Stimulated activated CD8-positive, alpha-beta memory T cell treated with anti-CD3 and anti-CD28 coated beads, Interleukin-4, amount 100 ng/mL, for 4 hours (primary cell): Measurements from ENCODE around the gene ZC3H8.
"Not testable (repeated sequence)": the region's sequence is repeated elsewhere in the genome, so short reads cannot be mapped to it uniquely, and the experiment has no call there.

Source experiments
- DNase-seq, 2 donors: peaks; one replicate each; pipeline ENCODE4 v3.0.0-alpha.2; 2020; ENCODE audit warnings: low read depth in 2 of 2, low spot score in 1 of 2

ZC3H8 gene

DNA sequence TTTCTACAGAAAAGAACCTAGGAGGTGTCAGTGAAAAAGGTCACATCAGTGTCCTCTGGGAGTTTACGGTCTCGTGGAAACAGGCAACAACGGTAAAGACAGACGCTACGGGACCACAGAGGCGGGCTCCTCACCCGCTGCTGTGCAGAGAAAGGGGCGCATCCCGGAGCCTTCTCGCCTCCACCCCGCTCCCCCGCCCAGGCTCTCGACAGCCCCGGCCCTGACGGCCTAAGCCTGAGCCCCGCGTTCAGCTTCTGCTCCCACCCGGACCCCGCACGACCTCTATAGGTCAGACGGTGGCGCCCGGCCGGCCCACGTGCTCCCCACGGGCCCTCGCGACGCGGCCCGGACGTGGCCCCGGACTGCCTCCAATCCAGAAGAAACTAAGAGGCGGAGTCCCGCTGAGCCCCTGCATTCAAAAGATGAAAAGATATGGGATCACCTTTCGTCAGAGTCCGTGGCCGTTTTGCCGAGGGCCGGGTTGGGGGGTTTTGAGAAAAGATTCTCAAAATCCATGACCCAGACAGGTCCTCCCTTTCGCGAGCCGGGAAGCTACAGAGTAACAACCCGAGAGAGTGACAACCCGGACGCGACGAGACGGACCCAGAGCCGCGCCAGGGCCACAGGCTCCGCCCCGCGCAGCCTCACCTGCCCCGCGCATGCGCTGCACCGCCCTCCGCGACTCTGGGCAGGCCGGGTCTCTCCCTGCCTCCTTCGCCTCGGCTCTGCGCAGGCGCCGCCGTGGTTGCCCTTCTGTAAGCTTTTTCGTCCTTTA lies at the start of gene ZC3H8:
ZC3H8 (minus strand) TSS at position 577 of the 775 bp plus-strand sequence; CDS start at position 516, 61 bp downstream.
- peak; percentile 90 for DNase-seq

DNA sequence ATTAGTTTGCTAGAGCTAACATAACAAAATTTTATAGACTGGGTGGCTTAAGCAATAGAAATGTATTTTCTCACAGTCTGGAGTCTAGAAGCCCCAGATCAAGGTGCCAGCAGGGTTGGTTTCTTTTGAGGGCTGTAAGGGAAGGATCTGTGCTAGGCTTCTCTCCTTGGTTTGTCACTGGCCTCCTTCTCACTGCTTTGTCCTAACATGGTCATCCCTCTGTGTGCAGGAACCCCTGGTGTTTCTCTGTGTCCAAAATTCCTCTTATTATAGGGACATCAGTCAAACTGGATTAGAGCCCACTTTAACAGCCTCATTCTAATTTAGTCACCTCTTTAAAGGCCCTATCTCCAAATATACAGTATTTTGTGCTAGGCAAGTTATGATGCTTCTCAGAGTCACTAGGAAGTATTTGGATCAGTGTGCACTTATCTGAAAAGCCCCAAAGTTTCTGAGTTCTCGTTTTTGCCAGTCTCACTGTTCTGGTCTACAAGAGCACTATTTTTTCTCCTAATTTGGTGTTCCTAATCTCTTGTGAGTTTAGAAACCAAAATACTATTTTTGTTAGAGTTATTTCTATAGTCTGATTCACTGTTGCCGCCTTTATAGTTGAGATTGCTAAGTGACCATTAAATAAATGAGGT lies 49.6 kb upstream of the ZC3H8 start:
- DNase-seq, result no peak

DNA sequence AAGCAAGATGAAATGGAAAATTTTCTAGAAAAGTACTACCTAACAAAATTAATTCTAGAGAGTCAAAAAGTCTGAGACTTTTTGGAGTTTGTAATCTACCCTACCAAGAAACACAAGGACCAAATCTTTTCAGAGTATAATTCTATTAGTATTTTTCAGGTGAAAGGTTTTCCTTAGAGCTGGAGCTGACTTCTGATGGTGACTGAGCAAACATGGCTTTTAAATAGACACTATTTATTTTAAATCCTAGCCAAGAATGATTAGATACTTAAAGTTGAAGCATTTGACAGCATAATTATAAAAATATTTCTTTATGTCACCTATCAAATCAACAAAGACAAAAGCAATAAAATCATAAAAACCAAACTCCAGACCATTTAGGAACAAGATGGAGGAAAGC lies 47.1 kb upstream of the ZC3H8 start:
- no peak for DNase-seq

DNA sequence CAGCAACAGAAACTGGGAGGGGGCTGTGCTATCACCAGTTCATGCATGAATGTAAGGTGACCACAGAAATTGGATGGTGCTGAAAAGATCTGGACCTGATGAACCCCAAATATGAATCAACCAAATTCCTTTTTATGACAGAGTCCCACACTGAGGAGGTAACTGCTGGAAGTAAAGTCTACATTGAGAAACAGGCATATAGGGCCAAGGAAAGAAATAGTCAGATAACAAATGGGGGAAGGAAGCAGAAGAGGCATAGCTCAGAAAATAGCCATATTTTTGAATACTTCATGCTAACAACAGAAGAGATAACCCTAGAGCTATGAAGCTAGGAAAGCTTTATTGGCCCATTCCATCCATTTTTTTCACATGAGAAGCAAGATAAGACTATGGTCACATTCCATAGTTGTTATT lies 46.3 kb upstream of the ZC3H8 start:
- no peak for DNase-seq

DNA sequence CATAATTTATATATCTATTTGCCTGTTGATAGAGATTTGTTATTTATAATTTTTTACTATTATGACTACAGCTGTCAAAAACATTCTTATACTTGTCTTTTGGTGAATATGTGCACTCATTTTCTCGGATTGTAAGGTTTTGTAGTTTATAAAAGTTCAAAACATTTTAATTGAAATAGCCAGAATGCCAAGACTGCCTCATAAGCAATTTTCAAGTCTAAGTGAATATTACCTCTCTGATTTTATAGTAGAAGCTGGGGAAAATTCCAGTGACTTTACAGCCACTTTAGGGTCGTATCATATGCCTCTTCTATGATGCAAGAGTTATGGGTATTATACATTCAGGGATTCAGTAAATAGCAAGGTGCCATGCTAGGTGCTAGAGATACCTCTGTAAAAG lies 41.6 kb upstream of the ZC3H8 start:
- no peak for DNase-seq

DNA sequence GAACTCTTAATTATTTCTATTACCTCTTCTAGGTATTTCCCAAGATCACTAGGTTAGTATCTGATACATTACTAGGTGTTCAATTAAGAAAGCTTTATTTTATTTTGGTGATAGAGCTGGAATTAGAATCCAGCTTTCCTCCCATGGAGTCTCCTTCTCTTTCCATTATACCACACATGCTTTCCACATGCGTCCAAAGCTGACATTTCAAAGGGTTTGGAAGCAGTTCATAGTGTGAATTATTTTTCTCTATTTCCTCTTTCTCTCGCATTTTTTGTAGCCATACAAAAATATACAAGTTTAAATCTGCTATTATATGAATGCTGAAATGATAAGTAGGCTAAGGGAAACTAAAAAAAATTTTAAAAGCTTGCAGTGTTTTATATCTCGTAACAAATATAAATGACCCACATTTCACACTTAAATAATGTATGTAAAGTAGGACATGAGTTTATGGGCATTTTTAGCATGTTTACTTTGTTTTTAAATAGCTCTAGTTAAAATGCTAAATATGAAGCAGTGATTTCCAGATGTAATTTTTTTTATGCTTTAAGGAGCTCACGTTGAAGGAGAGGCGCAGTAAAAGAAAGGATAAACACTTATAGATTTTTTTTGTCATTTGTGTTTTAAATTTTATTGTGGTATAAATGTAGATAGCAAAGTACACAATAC lies 40.7 kb upstream of the ZC3H8 start:
- DNase-seq, result no peak

DNA sequence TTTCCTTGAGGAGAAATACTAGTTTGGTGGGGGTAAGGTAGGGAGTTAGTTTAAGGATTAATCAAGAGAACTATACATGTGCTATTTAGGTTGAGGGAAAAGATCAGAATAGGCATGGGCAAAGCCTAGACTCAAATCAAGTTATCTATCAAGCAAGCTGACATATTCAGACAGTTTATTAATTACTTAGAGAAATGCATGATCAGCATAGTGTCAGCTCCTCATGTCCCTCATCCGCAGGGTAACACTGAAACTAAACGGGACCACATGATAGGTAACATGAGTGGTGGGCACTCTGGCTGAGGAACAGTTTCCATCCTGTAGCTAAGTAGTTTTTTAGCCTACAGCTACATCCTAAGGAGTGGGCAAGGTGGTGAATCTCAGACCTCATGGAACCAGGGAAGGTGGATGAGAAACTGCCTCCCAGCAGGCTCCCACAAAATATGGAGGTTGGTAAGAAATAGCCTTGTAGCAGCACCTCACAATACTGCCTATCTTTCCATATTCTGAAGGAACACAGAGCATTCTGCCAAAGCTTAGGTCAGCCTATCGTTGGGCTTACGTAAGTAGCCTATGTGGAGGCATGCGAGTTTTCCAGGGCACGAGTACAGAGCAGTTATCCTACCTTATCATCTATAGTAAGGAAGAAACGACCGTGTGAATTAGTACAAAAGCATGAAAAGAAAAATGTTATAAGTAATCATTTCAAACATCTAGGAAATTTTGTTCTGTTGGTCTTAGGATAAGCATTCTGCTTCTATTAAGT lies 39.0 kb upstream of the ZC3H8 start:
- DNase-seq, result no peak

DNA sequence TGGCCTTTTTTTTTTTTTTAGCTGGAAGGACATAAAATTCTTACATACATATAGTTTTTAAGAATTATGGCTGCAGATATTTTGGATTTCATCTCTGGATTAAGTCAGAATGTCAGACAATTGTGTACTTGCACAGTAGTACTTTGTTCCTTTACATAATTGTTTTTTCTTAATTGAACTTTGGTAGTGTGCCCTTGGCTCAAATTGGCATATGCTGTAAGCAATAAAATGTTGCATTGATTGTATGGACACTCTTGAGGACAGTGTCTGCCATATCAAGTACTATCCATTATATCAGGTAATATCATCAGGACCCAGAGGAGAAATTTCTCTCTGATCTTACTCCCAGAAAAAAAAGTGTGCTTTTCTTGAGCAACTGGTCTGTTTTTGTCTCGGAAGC lies 35.8 kb upstream of the ZC3H8 start:
- DNase-seq, result no peak

DNA sequence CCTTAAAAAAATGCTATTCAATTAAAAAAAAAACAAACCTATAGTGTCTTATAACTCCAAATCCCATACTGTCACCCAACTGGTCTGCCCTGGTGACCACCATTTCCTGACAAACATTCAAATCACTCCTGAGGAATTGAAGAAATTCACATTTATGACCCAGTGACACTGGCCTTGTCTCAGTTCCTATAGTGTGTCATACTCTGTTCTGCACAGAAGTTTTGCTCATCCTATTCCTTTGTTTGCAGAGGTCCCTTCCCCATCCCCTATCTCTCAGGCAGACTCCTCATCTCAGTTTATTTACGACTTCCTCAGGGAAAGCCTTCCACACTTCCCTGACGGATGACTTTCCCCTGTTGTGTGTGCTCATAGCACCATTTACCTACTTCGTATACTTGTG lies 35.2 kb upstream of the ZC3H8 start:
- no peak for DNase-seq

DNA sequence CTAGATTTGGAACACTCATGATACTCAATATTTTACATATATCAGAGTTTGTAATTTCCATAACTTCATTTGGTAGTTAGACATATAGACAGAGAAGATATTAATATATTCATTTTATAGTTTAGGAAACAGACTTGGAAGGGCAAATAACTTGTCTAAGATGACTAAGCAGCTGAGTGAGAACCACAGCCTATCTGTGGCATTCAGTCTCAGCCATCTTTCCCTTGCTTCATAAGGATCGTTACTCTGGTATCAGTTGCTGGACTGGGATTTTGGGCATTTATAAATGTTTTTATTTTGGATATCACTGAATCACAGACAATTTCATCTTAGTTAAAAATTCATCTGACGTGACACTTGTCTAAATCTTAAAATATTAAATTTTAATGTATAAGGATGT lies 28.7 kb upstream of the ZC3H8 start:
- DNase-seq, result not testable (repeated sequence)

DNA sequence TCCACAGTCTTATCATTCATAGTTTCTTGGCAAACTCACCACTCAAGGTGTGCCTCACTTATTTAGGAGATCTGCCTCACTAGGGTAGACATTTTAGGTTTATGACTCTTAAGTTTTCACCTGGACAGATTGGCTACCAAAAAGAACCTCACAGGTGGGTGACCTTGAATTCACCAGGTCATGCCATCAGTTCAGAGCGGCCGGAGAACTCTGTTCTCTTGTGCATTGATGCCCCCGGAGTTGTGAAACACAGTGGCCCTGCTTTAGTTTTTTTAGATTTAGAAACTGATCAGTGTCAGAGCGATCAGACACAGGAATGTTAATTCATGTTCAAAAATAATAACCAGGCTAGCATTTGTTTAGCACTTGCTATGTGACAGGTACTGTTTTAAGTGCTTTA lies 27.2 kb upstream of the ZC3H8 start:
- not testable (repeated sequence) for DNase-seq

DNA sequence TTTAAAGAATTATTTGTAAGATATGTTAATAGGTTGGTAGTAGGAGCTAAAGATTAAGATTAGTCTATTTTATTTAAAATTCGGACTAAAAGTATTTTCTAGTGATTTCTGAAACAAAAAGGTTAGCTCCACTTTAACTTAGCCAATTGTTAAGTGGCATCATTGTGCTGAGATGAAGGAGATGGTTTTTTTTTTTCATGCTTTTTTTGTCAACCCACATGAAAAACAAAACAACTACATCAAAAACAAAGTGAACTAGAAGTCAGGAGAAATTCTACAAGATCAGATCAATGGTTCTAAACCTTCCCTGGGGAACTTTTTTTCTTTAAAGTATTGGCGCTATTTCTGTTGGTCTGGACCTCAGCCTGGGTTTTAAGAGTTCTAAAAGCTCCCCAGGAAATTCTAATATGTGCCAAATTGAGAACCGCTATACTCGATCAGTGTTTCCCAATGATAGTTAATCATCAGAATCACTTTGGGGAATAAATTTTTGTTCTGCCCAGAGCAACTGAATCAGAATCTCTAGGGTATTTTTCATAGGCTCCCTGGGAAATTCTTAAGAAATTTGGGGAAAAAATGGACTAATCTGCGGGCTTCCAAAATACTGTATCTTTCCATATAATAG lies 22.9 kb upstream of the ZC3H8 start:
- DNase-seq, result no peak

DNA sequence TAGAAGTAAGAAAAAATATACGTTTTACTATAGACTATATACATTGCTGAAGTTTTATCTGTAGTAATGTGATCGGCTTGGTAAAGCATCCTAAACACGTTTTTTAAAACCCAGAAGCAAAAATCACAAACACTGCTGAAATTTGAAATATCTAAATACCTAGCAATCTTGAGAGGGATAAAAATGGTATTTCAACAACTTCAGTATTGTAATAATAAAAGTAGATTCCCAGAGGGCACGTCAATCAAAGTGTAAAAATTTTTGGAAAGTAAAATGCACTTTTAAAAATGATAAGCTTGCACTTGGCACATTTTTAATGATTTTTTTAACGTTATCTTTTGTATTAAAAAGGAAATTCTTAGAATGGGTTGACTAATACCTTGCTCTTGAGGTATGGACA lies 22.1 kb upstream of the ZC3H8 start:
- DNase-seq, result no peak

DNA sequence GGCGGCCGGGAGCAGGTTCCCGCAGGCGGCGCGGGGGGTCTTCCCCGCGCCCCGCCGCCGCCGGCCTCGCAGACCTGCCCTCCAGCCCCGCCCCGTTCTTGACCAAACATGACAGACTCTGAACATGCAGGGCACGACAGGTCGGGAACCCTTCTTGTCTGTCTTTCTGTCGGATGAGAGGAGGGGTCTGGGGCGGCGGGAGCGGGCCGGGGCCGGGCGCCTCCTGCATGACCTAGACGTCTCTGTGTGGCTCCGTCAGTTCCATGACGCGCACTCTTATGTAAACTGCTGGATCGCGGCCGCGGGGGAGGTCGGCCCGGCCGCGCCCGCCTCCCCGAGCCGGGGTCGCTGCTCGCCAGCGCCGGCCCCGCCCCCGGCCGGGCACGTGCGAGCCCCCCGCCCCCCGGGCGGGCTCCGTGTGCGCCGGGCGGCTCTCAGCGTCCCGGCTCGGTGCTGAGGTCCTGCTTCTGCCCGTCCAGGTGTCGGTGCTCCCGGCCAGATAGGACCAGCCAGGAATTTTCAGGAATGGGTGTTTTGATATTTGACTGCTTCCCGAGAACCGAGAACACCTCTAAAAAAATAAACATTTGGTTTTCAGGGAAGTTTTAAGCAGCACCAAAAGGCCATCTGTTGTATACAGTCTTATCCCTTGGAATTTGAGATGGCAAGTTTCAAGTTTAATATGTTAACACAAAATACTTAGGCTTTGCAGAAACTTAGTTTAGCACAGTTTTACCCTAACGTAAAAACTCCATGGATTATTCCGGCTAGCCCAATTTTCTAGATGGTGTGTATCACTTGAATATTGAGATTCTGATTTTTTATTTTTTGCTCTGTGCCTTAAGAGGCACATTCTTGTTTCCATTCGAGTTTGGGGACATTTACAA lies 21.3 kb upstream of the ZC3H8 start:
- peak; percentile 59 to 75 for DNase-seq

DNA sequence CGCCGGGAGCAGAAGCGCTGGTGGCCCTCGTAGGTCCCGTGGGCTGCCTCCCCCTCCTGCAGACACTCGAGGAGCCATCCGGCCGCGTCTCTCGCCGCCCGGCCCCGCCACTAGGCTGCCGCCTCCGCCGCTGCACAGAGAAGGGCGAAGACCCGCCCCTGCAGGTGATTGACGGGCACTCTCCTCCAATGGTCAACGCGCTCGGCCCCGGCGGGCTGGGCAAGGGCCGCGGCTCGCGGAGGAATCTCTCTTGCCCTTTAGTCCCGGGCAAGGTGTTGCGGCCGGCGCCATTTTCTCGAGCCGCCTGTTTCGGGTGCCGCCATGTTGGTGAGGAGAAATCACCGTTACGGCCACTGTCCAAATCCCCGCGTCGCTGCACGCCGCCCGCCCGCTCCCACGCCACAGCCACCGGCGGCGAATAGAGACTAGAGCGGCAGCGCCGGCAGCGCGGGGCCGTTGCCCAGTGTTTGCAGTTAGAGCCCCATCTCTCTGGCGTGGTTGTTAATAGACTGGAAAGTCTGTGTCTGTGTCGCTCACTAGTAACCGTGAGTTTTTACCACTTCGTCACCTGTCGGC lies 20.6 kb upstream of the ZC3H8 start, which contains the start of gene ZC3H6:
ZC3H6 (plus strand) TSS at position 287 of the 576 bp plus-strand sequence. CDS start 398 bp downstream, outside the sequence.
- DNase-seq, result peak; percentile 98

DNA sequence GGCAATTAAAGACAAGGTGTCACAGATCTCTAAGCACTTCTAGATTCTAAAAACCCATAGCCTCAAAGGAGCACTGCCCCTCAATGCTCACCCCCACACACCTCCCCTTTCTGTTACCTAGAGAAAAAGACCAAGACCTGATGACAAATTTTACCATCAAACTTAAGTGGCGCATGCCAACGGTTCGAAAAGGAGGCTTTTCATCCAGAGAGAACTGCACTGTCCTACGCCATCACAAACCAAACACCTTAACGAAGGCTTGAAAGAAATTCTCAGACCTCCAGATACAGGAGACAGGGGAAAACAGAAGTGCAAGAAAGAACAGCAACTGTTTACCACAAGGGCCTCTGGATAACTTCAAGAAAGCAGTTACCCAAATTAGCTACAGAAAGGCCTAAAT lies 18.5 kb upstream of the ZC3H8 start:
- DNase-seq, result no peak

DNA sequence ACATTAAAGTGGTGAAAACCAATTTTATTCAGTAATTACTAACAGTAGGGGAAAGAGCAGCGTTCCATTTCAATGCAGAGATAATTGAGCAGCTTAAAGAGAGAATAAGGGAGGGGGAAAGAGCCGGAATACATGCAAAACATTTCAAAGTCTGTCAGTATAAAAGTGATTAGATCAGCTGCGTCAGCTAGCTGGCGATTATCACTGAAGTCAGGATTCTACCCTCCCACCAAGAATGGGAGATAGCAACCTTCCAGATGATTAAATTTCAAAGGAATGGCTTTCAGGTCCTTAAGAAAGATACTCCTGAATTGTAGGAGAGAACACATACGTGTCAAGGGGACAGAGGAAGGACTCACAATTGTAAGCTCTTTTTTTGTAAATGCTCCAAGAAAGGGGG lies 17.8 kb upstream of the ZC3H8 start:
- no peak for DNase-seq

DNA sequence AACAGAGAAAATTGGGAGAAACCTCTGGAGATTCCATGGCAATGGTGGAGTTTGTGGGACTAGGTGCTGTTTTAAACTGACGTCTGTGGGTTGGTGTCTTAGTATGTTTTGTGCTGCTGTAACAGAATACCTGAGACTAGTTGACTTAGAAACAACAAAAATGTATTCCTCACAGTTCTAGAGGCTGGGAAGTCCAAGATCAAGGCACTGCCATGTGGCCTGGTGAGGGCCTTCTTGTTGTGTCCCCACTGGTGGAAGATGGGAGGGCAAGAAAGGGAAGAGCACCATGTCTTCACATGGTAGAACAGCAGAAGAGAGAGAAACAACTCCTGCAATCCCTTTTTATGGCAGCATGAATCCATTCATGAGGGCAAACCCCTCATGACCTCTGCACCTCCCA lies 13.7 kb upstream of the ZC3H8 start:
- DNase-seq, result no peak

DNA sequence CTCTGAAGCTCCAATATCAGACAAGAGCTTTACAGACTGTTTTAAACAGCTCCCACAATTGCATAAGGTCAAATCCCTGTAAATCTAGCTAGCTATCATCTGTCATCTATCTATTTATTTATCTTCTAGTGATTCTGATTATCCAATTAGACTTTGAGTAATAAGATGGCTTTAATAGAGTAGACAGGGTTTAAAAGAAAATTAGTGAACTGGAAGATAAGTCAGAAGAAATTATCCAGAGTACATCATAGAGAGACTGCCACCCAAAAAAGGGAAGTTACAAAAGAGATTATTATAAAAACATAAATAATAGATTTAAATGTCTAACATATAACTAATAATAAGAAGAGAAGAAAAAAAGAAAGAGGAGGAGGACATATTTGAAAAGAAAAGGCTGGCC lies 8.0 kb upstream of the ZC3H8 start:
- no peak for DNase-seq

DNA sequence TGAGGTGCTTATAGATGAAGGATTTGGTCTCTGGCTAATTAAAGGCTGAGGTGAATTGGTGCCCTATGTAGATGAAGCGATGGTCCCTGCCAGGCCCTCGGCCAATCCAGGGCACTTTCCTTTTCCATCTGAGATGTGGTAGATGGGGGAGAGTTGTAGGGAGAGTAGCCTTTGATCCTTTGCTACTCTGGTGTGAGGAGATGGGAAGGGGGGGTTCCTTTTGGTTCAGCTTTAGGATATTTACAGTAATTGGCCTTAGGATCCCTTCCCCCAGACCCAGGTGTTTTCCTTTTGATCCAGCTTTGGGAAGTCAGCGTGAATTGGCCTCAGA lies 5.4 kb upstream of the ZC3H8 start:
- DNase-seq, result no peak
